Islet of Langerhans (tissue), 1 donor: ENCODE results near the gene CD84.
"Not testable (repeated sequence)": the region's sequence is repeated elsewhere in the genome, so short reads cannot be mapped to it uniquely, and the experiment has no call there.

ENCODE experiments used
- FAIRE-seq: peaks from one replicate; lab custom pipeline; 2011; peaks lifted over from hg19 to GRCh38; lab: Jason Lieb, UNC

Gene CD84

DNA sequence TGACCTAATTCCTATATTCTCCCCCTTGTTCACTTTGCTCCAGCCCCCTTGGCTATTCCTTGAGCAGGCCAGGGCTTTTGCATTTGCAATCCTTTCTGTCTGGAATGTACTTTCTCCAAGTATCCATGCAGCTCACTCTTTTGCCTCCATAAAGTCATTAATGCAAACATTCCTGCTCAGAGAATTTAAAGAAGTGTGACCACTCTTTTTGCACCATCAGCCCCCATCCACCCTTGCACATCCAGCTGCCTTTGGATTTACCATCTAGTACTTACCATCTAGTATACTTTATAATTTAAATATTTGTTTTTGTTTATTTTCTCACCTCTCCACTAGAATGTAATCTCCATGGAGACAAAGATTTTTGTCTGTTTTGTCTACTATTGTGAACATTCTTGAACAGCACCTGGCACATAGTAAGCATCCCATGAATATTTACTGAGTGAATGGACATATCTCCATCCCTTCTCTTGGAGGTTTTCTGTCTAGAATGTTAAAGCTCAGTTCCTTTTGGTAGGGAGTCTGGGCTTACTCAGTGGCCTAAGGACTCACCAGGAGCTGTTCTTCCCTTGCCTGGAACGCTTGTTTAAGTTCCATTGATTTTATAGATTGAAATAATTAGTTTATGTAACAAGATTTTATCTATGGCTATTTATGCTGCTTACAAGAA, 78.8 kb downstream of the CD84 start:
- FAIRE-seq: no peak

DNA sequence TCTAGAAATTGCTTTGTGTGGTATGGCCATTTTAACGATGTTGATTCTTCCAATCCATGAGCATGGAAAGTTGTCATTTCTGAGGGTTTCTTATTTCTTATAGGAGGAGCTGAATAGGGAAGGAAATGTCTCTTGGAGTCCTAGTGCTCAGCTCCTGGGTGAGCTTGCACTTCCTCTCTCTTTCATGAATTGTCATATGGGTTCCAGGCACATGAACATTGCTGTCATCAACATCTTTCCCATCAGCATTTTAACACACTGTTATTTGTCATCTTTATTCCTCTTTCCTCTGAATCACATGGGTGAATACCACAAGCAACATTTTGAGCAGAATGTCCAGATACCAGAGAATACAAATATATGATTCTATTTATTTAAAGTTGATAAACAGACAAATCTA, 79.7 kb downstream of the CD84 start:
- no peak for FAIRE-seq

DNA sequence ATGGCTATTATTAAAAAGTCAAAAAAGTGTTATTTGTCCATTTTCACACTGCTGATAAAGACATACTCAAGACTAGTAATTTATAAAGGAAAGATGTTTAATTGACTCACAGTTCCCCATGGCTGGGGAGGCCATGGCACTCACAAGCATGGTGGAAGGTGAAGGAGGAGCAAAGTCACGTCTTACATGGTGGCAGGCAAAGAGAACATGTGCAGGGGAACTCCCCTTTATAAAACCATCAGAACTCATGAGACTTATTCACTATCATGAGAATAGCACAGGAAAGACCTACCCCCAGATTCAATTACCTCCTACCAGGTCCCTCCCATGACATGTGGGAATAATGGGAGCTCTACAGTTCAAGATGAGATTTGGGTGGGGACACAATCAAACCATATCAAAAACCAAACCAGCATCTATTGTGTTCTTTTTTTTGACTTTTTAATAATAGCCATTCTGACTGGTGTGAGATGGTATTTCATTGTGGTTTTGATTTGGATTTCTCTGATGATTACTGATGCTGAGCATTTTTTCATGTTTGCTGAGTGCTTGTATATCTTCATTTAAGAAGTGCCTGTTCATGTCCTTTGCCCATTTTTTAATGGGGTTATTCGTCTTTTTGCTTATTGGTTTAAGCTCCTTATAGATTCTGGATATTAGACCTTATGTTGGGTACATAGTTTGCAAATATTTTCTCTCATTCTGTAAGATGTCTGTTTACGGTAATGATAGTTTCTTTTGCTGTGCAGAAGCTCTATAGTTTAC, 80.8 kb downstream of the CD84 start:
- not testable (repeated sequence) for FAIRE-seq

DNA sequence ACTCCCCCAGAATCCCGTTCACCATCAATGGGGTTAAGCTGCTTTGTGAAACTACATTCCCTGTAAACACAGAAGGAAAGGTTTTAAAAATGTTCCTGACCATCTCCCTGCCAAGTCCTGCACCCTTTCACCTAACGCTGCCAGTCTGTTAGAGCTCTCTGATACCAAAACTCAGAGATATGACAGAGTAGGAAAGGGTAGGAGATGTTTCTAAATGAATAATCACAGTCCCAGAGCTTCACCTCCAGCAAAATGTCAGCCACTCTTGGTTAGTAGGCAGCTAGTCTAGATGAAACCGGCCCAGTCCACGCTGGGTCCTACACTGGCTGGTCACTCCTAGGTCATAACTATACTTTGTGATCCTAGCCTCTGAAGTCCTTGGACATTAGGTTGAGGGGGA, 83.0 kb downstream of the CD84 start:
- no peak for FAIRE-seq

DNA sequence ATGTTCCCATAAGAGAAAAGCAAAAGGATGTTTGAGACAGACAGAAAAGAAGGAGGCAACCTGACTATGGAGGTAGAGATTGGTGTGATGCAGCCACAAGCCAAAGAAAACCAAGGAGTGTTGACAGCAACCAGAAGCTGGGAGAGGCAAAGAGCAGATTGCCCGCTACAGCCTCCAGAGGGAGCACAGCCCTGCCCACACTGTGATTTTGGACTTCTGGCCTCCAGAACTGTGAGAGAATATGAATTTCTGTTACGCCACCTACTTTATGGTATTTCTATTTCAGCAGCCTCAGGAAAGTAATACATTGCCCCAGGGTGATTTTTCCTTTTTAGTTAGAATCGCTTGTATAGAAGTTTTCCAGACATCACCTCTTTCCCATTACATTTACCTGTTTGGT, 84.7 kb downstream of the CD84 start:
- no peak for FAIRE-seq

DNA sequence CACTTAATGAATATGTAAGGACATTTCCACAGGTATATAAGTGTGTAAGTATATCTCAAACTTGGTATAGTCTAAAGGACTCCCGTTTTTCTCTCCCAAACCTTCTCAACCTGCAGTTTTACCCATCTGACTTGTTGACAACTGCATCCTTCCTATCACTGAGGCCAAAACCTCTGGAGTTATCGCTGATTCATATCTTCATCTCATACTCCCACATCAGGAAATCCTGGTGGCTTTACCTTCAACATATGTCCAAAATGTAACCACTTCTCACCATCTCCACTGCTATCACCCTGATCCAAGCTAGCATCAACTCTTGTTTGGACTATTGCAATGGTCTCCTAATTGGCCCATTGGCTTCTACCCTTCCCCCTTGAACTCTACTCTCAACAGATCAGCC, 86.7 kb downstream of the CD84 start:
- FAIRE-seq: no peak

DNA sequence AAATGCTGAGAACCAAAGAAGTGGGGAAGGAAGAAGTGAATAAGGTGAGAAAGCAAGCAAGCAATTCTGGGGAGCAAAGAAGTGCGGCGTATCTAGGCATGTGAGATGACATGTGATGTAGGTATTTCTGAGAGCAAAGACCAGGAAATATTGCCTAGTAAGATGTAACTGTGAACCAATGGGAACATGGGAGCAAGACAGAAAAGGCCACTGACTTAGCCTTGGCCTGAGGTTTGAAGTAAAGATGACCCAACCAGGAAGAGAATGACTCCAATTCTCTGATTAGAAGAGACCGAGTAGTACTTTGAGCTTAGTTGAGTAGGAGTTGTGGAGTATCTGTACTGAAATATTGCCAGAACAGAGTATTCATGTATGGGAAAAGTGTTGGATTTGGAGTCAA, 87.3 kb downstream of the CD84 start:
- no peak for FAIRE-seq
